Mesothelial cell of epicardium (in vitro differentiated cells): ENCODE results near the gene SIRPB1. TPM values are rescaled to one million over a fixed set of nuclear protein-coding genes. Genes with fewer than 3 reads are reported as not detected.

Source experiments
- DNase-seq, 2 experiments: peaks; one replicate each; pipeline ENCODE4 v3.0.0; 2021; ENCODE audit warnings: low spot score in 2 of 2; ENCODE audit not compliant: unreplicated experiment in 2 of 2
- H3K27ac Mint-ChIP-seq: 2 replicates; pipeline ENCODE4 v1.8.0; 2021; ENCODE audit warnings: mixed read lengths
- H3K27me3 Mint-ChIP-seq: 2 replicates; pipeline ENCODE4 v1.8.0; 2021; ENCODE audit warnings: low read depth, mixed read lengths
- H3K36me3 Mint-ChIP-seq: 2 replicates; pipeline ENCODE4 v1.8.0; 2021; ENCODE audit warnings: mixed read lengths
- H3K4me1 Mint-ChIP-seq: 2 replicates; pipeline ENCODE4 v1.8.0; 2021; ENCODE audit warnings: mixed read lengths
- H3K4me3 Mint-ChIP-seq: 2 replicates; pipeline ENCODE4 v1.8.0; 2021; ENCODE audit warnings: mild to moderate bottlenecking, moderate library complexity, mixed read lengths
- H3K9me3 Mint-ChIP-seq: 2 replicates; pipeline ENCODE4 v1.8.0; 2021; ENCODE audit warnings: mixed read lengths
- CTCF ChIP-seq: fragments of 200-600 bp; sonication (generic); IDR thresholded peaks from one replicate; pipeline ENCODE4 v1.5.0; 2021; ENCODE audit warnings: antibody characterized with exemption; ENCODE audit not compliant: unreplicated experiment
- total RNA-seq: library from RNA; stranded (reverse); gene quantifications from 3 replicates; pipeline ENCODE4 v1.2.1, GENCODE V29; 2021

Gene SIRPB1
- total RNA-seq: 0.43 to 0.93 TPM (median 0.54 TPM) in 3 replicates

GRCh38 chr20:1619861-1620444 lies at the start of gene SIRPB1:
TSS of gene SIRPB1 (minus strand) at chr20:1620009. CDS start at chr20:1619944, 65 bp downstream.
- no peak for TF ChIP-seq CTCF
- Mint-ChIP-seq H3K9me3 (peaks cover 4% of the 10 kb centered on the region), H3K4me1 (no peaks in the 10 kb centered on the region), H3K4me3 (no peak within 1 kb of the TSS), H3K27me3 (peaks cover 46% of the 10 kb centered on the region), H3K27ac (no peak within 1 kb of the TSS), H3K36me3 (no peaks in the 10 kb centered on the region)
- DNase-seq: no peak

GRCh38 chr20:1669304-1669703 lies 49.5 kb upstream of the SIRPB1 start:
- Mint-ChIP-seq H3K27ac (no peak overlapping the region), H3K9me3 (peaks cover 4% of the 10 kb centered on the region), H3K4me1 (no peaks in the 10 kb centered on the region), H3K36me3 (no peaks in the 10 kb centered on the region), H3K4me3 (no peak overlapping the region), H3K27me3 (peaks cover 29% of the 10 kb centered on the region)
- no peak for DNase-seq
- no peak for TF ChIP-seq CTCF

GRCh38 chr20:1667502-1668085 lies 47.8 kb upstream of the SIRPB1 start:
- H3K36me3 Mint-ChIP-seq: no peaks in the 10 kb centered on the region
- H3K9me3 Mint-ChIP-seq: peaks cover 4% of the 10 kb centered on the region
- DNase-seq: no peak
- no peak overlapping the region for H3K27ac Mint-ChIP-seq
- H3K4me3 Mint-ChIP-seq: no peak overlapping the region
- H3K4me1 Mint-ChIP-seq: no peaks in the 10 kb centered on the region
- H3K27me3 Mint-ChIP-seq: peaks cover 25% of the 10 kb centered on the region
- TF ChIP-seq CTCF: no peak

GRCh38 chr20:1666802-1667201 lies 47.0 kb upstream of the SIRPB1 start:
- no peak for DNase-seq
- H3K4me3 Mint-ChIP-seq: no peak overlapping the region
- no peaks in the 10 kb centered on the region for H3K36me3 Mint-ChIP-seq
- no peak for TF ChIP-seq CTCF
- no peak overlapping the region for H3K27ac Mint-ChIP-seq
- peaks cover 22% of the 10 kb centered on the region for H3K27me3 Mint-ChIP-seq
- H3K9me3 Mint-ChIP-seq: peaks cover 4% of the 10 kb centered on the region
- H3K4me1 Mint-ChIP-seq: no peaks in the 10 kb centered on the region

GRCh38 chr20:1665345-1665744 lies 45.5 kb upstream of the SIRPB1 start:
- Mint-ChIP-seq H3K4me3 (no peak overlapping the region), H3K27ac (no peak overlapping the region), H3K27me3 (peaks cover 33% of the 10 kb centered on the region), H3K4me1 (no peaks in the 10 kb centered on the region), H3K9me3 (no peaks in the 10 kb centered on the region), H3K36me3 (no peaks in the 10 kb centered on the region)
- DNase-seq: no peak
- TF ChIP-seq CTCF: no peak
